ENCODE measurements around the gene DDX28. TPM values are rescaled to one million over a fixed set of nuclear protein-coding genes. Genes with fewer than 3 reads are reported as not detected.
A peak's percentile ranks its signal among the peaks of the same experiment; 100 is the strongest.

DDX28 gene
- total and polyA plus RNA-seq, 9 of the 15 experiments (the other 6 are each of a cell fraction or from before 2014, with no cell fraction given) = 2.8 to 24.5 (median 15.9) TPM

DNA sequence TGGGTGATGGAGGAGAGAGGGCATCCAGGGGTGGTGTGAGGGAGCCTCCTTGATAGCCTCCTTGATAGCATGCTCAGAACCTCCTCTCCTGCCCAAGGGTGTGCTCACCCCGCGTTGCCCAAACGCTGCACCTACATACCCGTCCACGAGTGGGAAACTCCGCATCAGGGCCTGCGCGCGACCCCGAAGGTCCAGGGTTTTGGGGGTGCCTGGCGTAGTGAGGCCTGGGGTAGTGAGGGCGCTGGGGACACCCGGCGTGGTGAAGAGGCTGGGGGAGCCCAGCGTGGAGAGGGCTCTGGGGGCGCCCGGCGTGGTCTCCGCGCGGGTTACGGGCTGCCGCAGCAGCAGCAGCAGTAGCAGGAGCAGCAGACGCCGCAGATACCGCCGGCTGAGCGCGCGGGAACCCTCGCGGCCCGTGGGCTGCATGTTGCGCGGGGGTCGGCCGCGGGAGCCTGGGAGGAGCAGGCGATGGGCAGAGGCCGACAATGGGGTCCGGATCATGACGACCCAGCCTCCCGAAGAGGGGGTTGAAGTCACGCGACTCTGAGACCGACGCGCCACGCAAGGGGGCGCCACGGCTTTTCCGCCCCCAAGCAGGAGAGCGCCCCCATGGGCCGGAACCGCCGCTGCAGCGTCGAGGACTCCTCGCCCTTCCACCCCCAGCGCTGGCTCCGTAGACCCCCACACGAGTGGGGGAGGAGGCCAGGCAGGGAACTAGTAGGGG, 42.9 kb downstream of the DDX28 start, which contains the start of gene DPEP3 (continued):
- TF ChIP-seq SRSF7 (optimal IDR thresholded peaks at IDR 0.05; ENCODE audit: low read depth, low read length) (peak; percentile 49), XRCC3 (IDR thresholded peaks at IDR 0.05) (no peak), ZBTB17 (CRISPR knock-in tag; IDR thresholded peaks at IDR 0.05) (no peak)

DNA sequence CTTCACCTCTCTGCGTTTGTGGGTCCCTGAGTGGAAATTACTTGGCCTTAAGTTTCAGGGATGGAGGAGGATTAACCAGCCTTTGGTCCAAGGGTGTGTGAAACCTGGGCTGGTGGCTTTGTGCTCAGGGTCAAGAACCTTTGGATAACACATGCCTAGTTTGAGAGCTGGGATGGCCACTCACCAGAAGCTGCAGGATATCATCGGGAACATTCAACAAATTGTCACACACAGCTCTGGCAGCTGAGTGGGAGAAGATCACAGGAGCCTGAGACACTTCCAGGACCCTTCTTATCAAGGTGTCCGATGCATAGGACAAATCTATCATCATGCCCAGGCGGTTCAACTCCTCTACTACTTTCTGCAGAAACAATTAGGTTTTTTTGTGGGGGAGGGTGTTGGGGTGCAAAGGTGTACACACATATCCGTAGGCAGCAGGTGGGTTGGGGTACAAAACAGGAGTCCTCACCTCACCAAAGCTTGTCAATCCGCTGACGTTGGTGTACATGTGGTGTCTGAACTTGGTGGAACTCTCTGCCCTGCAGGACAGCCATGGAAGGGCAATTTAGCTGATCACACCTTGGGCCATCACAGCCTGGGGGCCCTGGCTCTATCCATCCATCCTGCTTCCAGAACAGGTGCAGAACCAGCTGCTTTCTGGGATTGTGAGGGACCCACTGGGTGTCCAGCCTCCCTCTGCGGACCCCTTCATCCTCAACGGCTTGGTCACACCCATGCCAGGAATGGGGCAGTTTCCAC, 45.4 kb downstream of the DDX28 start:
- Histone ChIP-seq H3K4me1 (replicated peaks in 1 of 2; ENCODE audit: control insufficient read depth in 2 of 2, insufficient read depth in 2 of 2, low read length in 2 of 2) (peaks cover 0 to 22% of the 10 kb centered on the region in 2 experiments; a peak in 3 of 5 replicates), H3K9me3 (replicated peaks; ENCODE audit: control insufficient read depth, insufficient read depth, low read depth, low read length) (no peaks in the 10 kb centered on the region), H3K27me3 (ENCODE audit: control insufficient read depth in 2 of 2, insufficient read depth in 2 of 2, low read length in 2 of 2) (peaks cover 0 to 4% of the 10 kb centered on the region in 2 experiments; a peak in 1 of 5 replicates), H2AFZ (ENCODE audit: low read depth, low read length) (no peak overlapping the region), H3K27ac (ENCODE audit: extremely low read depth, low read depth, low read length) (no peak overlapping the region), H3K4me2 (ENCODE audit: insufficient read depth, low read length) (no peak overlapping the region), H3K79me2 (ENCODE audit: control insufficient read depth, insufficient read depth, low read length) (no peaks in the 10 kb centered on the region), H3K36me3 (ENCODE audit: control insufficient read depth, insufficient read depth, low read length) (no peaks in the 10 kb centered on the region), H3K9ac (ENCODE audit: insufficient read depth in 1 of 2, low read depth in 2 of 2, low read length in 2 of 2) (peak overlapping the region in 1 of 2 experiments; percentile 61; a peak in 1 of 4 replicates), H3K4me3 (no peak overlapping the region), H4K20me1 (replicated peaks; ENCODE audit: control insufficient read depth, insufficient read depth, low read length) (no peaks in the 10 kb centered on the region), H3K9me1 (ENCODE audit: control insufficient read depth, insufficient read depth, low read length) (no peaks in the 10 kb centered on the region)
- FAIRE-seq = no peak
- ATAC-seq = peak; percentile 37
- BruUV-seq (replicated peaks) = no TSS peak
- DNase-seq (ENCODE audit: extremely low read depth in 1 of 4, low spot score in 3 of 4) = no peak
- in situ Hi-C loops (cut with MboI) (no loop called here), intact Hi-C loops (cut with micrococcal nuclease) (no loop called here)
- ChIA-PET POLR2A (interaction anchor here (0.6 to 1.1 kb wide), 7 partner anchors 14 to 385 kb away, joined by 3 to 4 read pairs (median 3); no protein-coding TSS in a partner anchor), CTCF (ENCODE audit: low intra/inter-chr PET ratio) (no interaction called here)
- WGBS (ENCODE audit: insufficient coverage, low coverage, missing lambda C conversion rate) = 17% methylated on average over 9 of the region's 9 CpGs
- TF ChIP-seq, protein P1, sequence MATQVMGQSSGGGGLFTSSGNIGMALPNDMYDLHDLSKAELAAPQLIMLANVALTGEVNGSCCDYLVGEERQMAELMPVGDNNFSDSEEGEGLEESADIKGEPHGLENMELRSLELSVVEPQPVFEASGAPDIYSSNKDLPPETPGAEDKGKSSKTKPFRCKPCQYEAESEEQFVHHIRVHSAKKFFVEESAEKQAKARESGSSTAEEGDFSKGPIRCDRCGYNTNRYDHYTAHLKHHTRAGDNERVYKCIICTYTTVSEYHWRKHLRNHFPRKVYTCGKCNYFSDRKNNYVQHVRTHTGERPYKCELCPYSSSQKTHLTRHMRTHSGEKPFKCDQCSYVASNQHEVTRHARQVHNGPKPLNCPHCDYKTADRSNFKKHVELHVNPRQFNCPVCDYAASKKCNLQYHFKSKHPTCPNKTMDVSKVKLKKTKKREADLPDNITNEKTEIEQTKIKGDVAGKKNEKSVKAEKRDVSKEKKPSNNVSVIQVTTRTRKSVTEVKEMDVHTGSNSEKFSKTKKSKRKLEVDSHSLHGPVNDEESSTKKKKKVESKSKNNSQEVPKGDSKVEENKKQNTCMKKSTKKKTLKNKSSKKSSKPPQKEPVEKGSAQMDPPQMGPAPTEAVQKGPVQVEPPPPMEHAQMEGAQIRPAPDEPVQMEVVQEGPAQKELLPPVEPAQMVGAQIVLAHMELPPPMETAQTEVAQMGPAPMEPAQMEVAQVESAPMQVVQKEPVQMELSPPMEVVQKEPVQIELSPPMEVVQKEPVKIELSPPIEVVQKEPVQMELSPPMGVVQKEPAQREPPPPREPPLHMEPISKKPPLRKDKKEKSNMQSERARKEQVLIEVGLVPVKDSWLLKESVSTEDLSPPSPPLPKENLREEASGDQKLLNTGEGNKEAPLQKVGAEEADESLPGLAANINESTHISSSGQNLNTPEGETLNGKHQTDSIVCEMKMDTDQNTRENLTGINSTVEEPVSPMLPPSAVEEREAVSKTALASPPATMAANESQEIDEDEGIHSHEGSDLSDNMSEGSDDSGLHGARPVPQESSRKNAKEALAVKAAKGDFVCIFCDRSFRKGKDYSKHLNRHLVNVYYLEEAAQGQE (IDR thresholded peaks at IDR 0.05; ENCODE audit: borderline replicate concordance) = no peak
- TF ChIP-seq, protein P1 (CRISPR knock-in tag; IDR thresholded peaks at IDR 0.05; ENCODE audit: low read depth) = no peak
- TF ChIP-seq HNRNPLL (IDR thresholded peaks at IDR 0.05; ENCODE audit: low read depth, low read length, poor library complexity, severe bottlenecking) = no peak
- TF ChIP-seq PURB (CRISPR knock-in tag; IDR thresholded peaks at IDR 0.05; ENCODE audit: low read depth) = no peak
- no peak for TF ChIP-seq YY1 (IDR thresholded peaks at IDR 0.05; ENCODE audit: borderline replicate concordance in 1 of 3, control insufficient read depth in 1 of 3, extremely low read depth in 1 of 3, insufficient read depth in 3 of 3, insufficient read length in 1 of 3, insufficient replicate concordance in 2 of 3, low read depth in 1 of 3, low read length in 2 of 3)

All from K562 (cell line).